HEK293 (cell line): Measurements from ENCODE around the gene RAB3C.

Experiments
- CTCF ChIA-PET: fragments of 350-600 bp; formaldehyde crosslinking; extraction: SDS; loops from one replicate; lab custom pipeline; 2021; ENCODE audit warnings: antibody characterized with exemption; lab: Yijun Ruan, JAX
- POLR2A ChIA-PET: fragments of 300-600 bp; formaldehyde crosslinking; extraction: SDS; loops from one replicate; lab custom pipeline; 2020; ENCODE audit warnings: antibody characterized with exemption, inconsistent platforms; lab: Yijun Ruan, JAX
- H3K27ac ChIP-seq: fragments of 200-500 bp; sonication (Bioruptor generic); 2 replicates; pipeline ENCODE4 v1.5.1; 2014; ENCODE audit warnings: low read depth, low read length, control low read depth, inconsistent platforms; ENCODE audit errors: extremely low read depth
- H3K36me3 ChIP-seq, 2 experiments: fragments of 200-500 bp in 1 of 2; sonication (Bioruptor generic) in 1 of 2; 1 replicate in 1 of 2; 2 replicates in 1 of 2; pipeline ENCODE4 v1.5.1; 2014 to 2017; ENCODE audit warnings: inconsistent platforms in 2 of 2, low read length in 2 of 2; ENCODE audit not compliant: control insufficient read depth in 2 of 2, insufficient read depth in 1 of 2
- H3K4me1 ChIP-seq: fragments of 200-500 bp; sonication (Bioruptor generic); 2 replicates; pipeline ENCODE4 v1.5.1; 2014; ENCODE audit warnings: mild to moderate bottlenecking, low read length, inconsistent platforms; ENCODE audit not compliant: control insufficient read depth, insufficient read depth
- H3K4me3 ChIP-seq: 2 replicates; pipeline ENCODE4 v1.5.1; 2011; ENCODE audit warnings: low read depth, mild to moderate bottlenecking, control low read depth, low read length, moderate library complexity
- H3K9me3 ChIP-seq: fragments of 200-500 bp; sonication (Bioruptor generic); 2 replicates; pipeline ENCODE4 v1.5.1; 2014; ENCODE audit warnings: low read depth, low read length, inconsistent platforms; ENCODE audit not compliant: control insufficient read depth, insufficient read depth
- GLI4 ChIP-seq: fragments of 450-650 bp; formaldehyde crosslinking; IDR thresholded peaks from 2 replicates; pipeline ENCODE4 v1.5.1; 2016; ENCODE audit warnings: missing biosample characterization, missing genetic modification characterization
- GLIS1 ChIP-seq: fragments of 450-650 bp; formaldehyde crosslinking; IDR thresholded peaks from 2 replicates; pipeline ENCODE4 v1.5.1; 2016; ENCODE audit warnings: missing biosample characterization, missing genetic modification characterization
- GLIS2 ChIP-seq: fragments of 450-650 bp; formaldehyde crosslinking; IDR thresholded peaks from 2 replicates; pipeline ENCODE4 v1.5.1; 2016; ENCODE audit warnings: missing biosample characterization, missing genetic modification characterization
- HOXA7 ChIP-seq: sonication (generic); formaldehyde crosslinking; IDR thresholded peaks from 2 replicates; pipeline ENCODE4 v1.8.1; 2022; ENCODE audit warnings: missing genetic modification reagents, borderline replicate concordance
- KLF16 ChIP-seq: fragments of 450-650 bp; formaldehyde crosslinking; IDR thresholded peaks from 2 replicates; pipeline ENCODE4 v1.5.1; 2017; ENCODE audit warnings: missing biosample characterization, missing genetic modification characterization
- MEIS1 ChIP-seq: sonication (generic); formaldehyde crosslinking; IDR thresholded peaks from 2 replicates; pipeline ENCODE4 v1.8.1; 2022; ENCODE audit warnings: missing genetic modification reagents, mild to moderate bottlenecking, borderline replicate concordance
- RBAK ChIP-seq: fragments of 450-650 bp; formaldehyde crosslinking; IDR thresholded peaks from 2 replicates; pipeline ENCODE4 v1.5.1; 2016; ENCODE audit warnings: missing biosample characterization, missing genetic modification characterization
- TCF7L2 ChIP-seq: IDR thresholded peaks from 2 replicates; pipeline ENCODE4 v1.6.1; 2011; ENCODE audit warnings: low read depth, mild to moderate bottlenecking, inconsistent platforms, low read length, moderate library complexity, borderline replicate concordance
- TRIM28 ChIP-seq: IDR thresholded peaks from 2 replicates; pipeline ENCODE4 v1.6.1; 2011; ENCODE audit warnings: low read length, control low read depth, borderline replicate concordance
- YY2 ChIP-seq: fragments of 450-650 bp; formaldehyde crosslinking; IDR thresholded peaks from 2 replicates; pipeline ENCODE4 v1.5.1; 2016; ENCODE audit warnings: missing biosample characterization, missing genetic modification characterization
- ZBTB17 ChIP-seq: fragments of 450-650 bp; formaldehyde crosslinking; IDR thresholded peaks from 2 replicates; pipeline ENCODE4 v1.5.1; 2016; ENCODE audit warnings: missing biosample characterization, missing genetic modification characterization
- ZBTB20 ChIP-seq: fragments of 450-650 bp; formaldehyde crosslinking; IDR thresholded peaks from 2 replicates; pipeline ENCODE4 v1.5.1; 2016; ENCODE audit warnings: missing biosample characterization, missing genetic modification characterization
- ZFP69B ChIP-seq: fragments of 450-650 bp; formaldehyde crosslinking; IDR thresholded peaks from 2 replicates; pipeline ENCODE4 v1.5.1; 2016; ENCODE audit warnings: missing biosample characterization, missing genetic modification characterization
- ZNF138 ChIP-seq: fragments of 450-650 bp; formaldehyde crosslinking; IDR thresholded peaks from 2 replicates; pipeline ENCODE4 v1.5.1; 2016; ENCODE audit warnings: missing biosample characterization, missing genetic modification characterization, borderline replicate concordance
- ZNF140 ChIP-seq: fragments of 450-650 bp; formaldehyde crosslinking; IDR thresholded peaks from 2 replicates; pipeline ENCODE4 v1.5.1; 2016; ENCODE audit warnings: missing biosample characterization, missing genetic modification characterization
- ZNF16 ChIP-seq: fragments of 450-650 bp; formaldehyde crosslinking; IDR thresholded peaks from 2 replicates; pipeline ENCODE4 v1.5.1; 2016; ENCODE audit warnings: low read depth, missing biosample characterization, missing genetic modification characterization
- ZNF19 ChIP-seq: fragments of 450-650 bp; formaldehyde crosslinking; IDR thresholded peaks from 2 replicates; pipeline ENCODE4; 2016; ENCODE audit warnings: missing biosample characterization, missing genetic modification characterization, low read depth
- ZNF211 ChIP-seq: fragments of 450-650 bp; formaldehyde crosslinking; IDR thresholded peaks from 2 replicates; pipeline ENCODE4 v1.5.1; 2016; ENCODE audit warnings: low read depth, missing biosample characterization, missing genetic modification characterization
- ZNF221 ChIP-seq: fragments of 450-650 bp; formaldehyde crosslinking; IDR thresholded peaks from 2 replicates; pipeline ENCODE4 v1.5.1; 2017; ENCODE audit warnings: missing biosample characterization, missing genetic modification characterization, borderline replicate concordance
- ZNF24 ChIP-seq: fragments of 450-650 bp; formaldehyde crosslinking; IDR thresholded peaks from 2 replicates; pipeline ENCODE4 v1.5.1; 2016; ENCODE audit warnings: missing biosample characterization, missing genetic modification characterization
- ZNF335 ChIP-seq: fragments of 450-650 bp; formaldehyde crosslinking; conservative IDR thresholded peaks from 2 replicates; pipeline ENCODE4 v1.5.1; 2016; ENCODE audit warnings: missing biosample characterization, missing genetic modification characterization
- ZNF341 ChIP-seq: fragments of 450-650 bp; formaldehyde crosslinking; IDR thresholded peaks from 2 replicates; pipeline ENCODE4; 2016; ENCODE audit warnings: low read depth, missing biosample characterization, missing genetic modification characterization
- ZNF391 ChIP-seq: fragments of 450-650 bp; formaldehyde crosslinking; IDR thresholded peaks from 2 replicates; pipeline ENCODE4 v1.5.1; 2016; ENCODE audit warnings: low read depth, missing biosample characterization, missing genetic modification characterization, borderline replicate concordance
- ZNF394 ChIP-seq: fragments of 450-650 bp; formaldehyde crosslinking; IDR thresholded peaks from 2 replicates; pipeline ENCODE4 v1.5.1; 2016; ENCODE audit warnings: missing biosample characterization, missing genetic modification characterization, mild to moderate bottlenecking, moderate library complexity, borderline replicate concordance
- ZNF48 ChIP-seq: fragments of 450-650 bp; formaldehyde crosslinking; IDR thresholded peaks from 2 replicates; pipeline ENCODE4 v1.5.1; 2016; ENCODE audit warnings: missing biosample characterization, missing genetic modification characterization
- ZNF514 ChIP-seq: fragments of 450-650 bp; formaldehyde crosslinking; IDR thresholded peaks from 2 replicates; pipeline ENCODE4 v1.5.1; 2016; ENCODE audit warnings: missing biosample characterization, missing genetic modification characterization
- ZNF548 ChIP-seq: fragments of 450-650 bp; formaldehyde crosslinking; IDR thresholded peaks from 2 replicates; pipeline ENCODE4 v1.5.1; 2016; ENCODE audit warnings: missing biosample characterization, missing genetic modification characterization
- ZNF571 ChIP-seq: fragments of 450-650 bp; formaldehyde crosslinking; IDR thresholded peaks from 2 replicates; pipeline ENCODE4 v1.5.0; 2017; ENCODE audit warnings: missing biosample characterization, missing genetic modification characterization
- ZNF623 ChIP-seq: fragments of 450-650 bp; formaldehyde crosslinking; IDR thresholded peaks from 2 replicates; pipeline ENCODE4 v1.5.1; 2016; ENCODE audit warnings: missing biosample characterization, missing genetic modification characterization
- ZNF660 ChIP-seq: fragments of 450-650 bp; IDR thresholded peaks from 2 replicates; pipeline ENCODE4 v1.5.1; 2018; ENCODE audit warnings: missing biosample characterization, mild to moderate bottlenecking, missing genetic modification characterization
- ZNF707 ChIP-seq: fragments of 450-650 bp; formaldehyde crosslinking; IDR thresholded peaks from 2 replicates; pipeline ENCODE4 v1.5.1; 2016; ENCODE audit warnings: missing biosample characterization, missing genetic modification characterization
- TF ChIP-seq, protein P1 (sequence below): fragments of 450-650 bp; formaldehyde crosslinking; IDR thresholded peaks from 2 replicates; pipeline ENCODE4 v1.5.1; 2016; ENCODE audit warnings: missing biosample characterization, missing genetic modification characterization
- TF ChIP-seq, protein P2 (sequence below): fragments of 450-650 bp; formaldehyde crosslinking; conservative IDR thresholded peaks from 2 replicates; pipeline ENCODE4 v1.5.1; 2016; ENCODE audit warnings: low read depth, missing biosample characterization, missing genetic modification characterization

Gene RAB3C

DNA sequence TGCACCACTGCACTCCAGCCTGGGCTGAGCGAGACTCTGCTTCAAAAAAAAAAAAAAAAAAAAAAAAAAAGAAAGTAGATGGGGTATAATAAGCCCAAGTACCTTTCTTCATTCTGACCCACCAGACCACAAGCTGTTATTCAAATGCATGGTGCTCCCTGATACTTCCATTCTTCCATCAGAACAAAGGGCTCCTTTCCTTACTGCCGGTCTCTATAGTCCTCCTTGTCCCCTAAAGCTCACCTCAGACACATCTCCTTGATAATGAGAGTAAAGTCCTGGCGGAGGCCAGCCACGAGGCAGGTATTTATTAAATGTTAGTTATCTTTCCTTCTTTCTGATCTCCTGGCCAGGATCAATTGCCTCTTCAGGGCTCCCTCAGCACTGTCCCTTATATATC is 162.5 kb downstream of the RAB3C start:
- POLR2A ChIA-PET: no interaction called here
- no peak for TF ChIP-seq RBAK (tag by site-specific recombination)
- no peak for TF ChIP-seq GLIS2 (tag by site-specific recombination)
- no peak for TF ChIP-seq ZNF660 (tag by site-specific recombination)
- no peak for TF ChIP-seq MEIS1 (CRISPR knock-in tag)
- TF ChIP-seq GLI4 (tag by site-specific recombination): no peak
- TF ChIP-seq ZBTB17: no peak
- no peak for TF ChIP-seq ZNF391 (tag by site-specific recombination)
- TF ChIP-seq ZNF623: no peak
- TF ChIP-seq ZNF211 (tag by site-specific recombination): no peak
- TF ChIP-seq KLF16 (tag by site-specific recombination): no peak
- TF ChIP-seq HOXA7 (CRISPR knock-in tag): no peak
- TF ChIP-seq ZNF548 (tag by site-specific recombination): no peak
- TF ChIP-seq YY2 (tag by site-specific recombination): no peak
- no peak for TF ChIP-seq ZNF19 (tag by site-specific recombination)
- no peak for TF ChIP-seq ZNF341
- no peak for TF ChIP-seq ZBTB20 (tag by site-specific recombination)

DNA sequence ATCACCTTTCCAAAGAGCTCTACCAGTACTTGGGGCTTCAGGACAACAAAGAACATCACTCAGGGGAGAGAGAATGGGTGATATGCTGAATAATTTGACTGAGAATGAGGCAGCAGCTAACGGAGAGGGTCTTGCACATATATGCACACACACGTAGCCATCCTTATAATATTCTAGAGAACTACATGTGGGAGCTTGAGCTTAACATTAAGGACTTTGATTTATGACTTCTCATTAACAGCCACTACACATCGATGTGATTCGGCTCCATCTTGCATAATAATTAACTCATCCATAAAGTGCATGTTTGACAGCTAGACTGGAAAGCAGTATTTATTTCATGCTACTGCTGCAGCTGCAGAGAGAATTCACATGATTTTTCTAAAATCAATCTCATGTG is 163.4 kb downstream of the RAB3C start:
- POLR2A ChIA-PET: no interaction called here
- TF ChIP-seq GLIS1 (no peak), TRIM28 (no peak), ZNF16 (tag by site-specific recombination) (no peak), GLIS2 (tag by site-specific recombination) (no peak), ZNF514 (tag by site-specific recombination) (no peak), KLF16 (tag by site-specific recombination) (no peak), ZNF48 (tag by site-specific recombination) (no peak), ZNF24 (tag by site-specific recombination) (no peak), ZNF571 (tag by site-specific recombination) (no peak), ZFP69B (no peak), ZNF140 (tag by site-specific recombination) (no peak), TCF7L2 (no peak), ZNF138 (tag by site-specific recombination) (no peak), ZNF335 (tag by site-specific recombination) (no peak), ZNF394 (tag by site-specific recombination) (no peak), ZNF707 (tag by site-specific recombination) (no peak), ZNF221 (tag by site-specific recombination) (no peak)
- TF ChIP-seq, protein P1, sequence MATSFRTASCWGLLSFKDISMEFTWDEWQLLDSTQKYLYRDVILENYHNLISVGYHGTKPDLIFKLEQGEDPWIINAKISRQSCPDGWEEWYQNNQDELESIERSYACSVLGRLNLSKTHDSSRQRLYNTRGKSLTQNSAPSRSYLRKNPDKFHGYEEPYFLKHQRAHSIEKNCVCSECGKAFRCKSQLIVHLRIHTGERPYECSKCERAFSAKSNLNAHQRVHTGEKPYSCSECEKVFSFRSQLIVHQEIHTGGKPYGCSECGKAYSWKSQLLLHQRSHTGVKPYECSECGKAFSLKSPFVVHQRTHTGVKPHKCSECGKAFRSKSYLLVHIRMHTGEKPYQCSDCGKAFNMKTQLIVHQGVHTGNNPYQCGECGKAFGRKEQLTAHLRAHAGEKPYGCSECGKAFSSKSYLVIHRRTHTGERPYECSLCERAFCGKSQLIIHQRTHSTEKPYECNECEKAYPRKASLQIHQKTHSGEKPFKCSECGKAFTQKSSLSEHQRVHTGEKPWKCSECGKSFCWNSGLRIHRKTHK (tag by site-specific recombination): no peak
- TF ChIP-seq, protein P2, sequence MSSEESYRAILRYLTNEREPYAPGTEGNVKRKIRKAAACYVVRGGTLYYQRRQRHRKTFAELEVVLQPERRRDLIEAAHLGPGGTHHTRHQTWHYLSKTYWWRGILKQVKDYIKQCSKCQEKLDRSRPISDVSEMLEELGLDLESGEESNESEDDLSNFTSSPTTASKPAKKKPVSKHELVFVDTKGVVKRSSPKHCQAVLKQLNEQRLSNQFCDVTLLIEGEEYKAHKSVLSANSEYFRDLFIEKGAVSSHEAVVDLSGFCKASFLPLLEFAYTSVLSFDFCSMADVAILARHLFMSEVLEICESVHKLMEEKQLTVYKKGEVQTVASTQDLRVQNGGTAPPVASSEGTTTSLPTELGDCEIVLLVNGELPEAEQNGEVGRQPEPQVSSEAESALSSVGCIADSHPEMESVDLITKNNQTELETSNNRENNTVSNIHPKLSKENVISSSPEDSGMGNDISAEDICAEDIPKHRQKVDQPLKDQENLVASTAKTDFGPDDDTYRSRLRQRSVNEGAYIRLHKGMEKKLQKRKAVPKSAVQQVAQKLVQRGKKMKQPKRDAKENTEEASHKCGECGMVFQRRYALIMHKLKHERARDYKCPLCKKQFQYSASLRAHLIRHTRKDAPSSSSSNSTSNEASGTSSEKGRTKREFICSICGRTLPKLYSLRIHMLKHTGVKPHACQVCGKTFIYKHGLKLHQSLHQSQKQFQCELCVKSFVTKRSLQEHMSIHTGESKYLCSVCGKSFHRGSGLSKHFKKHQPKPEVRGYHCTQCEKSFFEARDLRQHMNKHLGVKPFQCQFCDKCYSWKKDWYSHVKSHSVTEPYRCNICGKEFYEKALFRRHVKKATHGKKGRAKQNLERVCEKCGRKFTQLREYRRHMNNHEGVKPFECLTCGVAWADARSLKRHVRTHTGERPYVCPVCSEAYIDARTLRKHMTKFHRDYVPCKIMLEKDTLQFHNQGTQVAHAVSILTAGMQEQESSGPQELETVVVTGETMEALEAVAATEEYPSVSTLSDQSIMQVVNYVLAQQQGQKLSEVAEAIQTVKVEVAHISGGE (tag by site-specific recombination): no peak

More for the DNA sequence above, 162.5 kb downstream of the RAB3C start:
- no peak overlapping the region for H3K27ac ChIP-seq
- H3K4me3 ChIP-seq: no peak overlapping the region
- H3K4me1 ChIP-seq: no peaks in the 10 kb centered on the region
- H3K9me3 ChIP-seq: no peaks in the 10 kb centered on the region
- no peaks in the 10 kb centered on the region for H3K36me3 ChIP-seq
- CTCF ChIA-PET: no interaction called here

More for the DNA sequence above, 163.4 kb downstream of the RAB3C start:
- no peak overlapping the region for H3K27ac ChIP-seq
- no peaks in the 10 kb centered on the region for H3K36me3 ChIP-seq
- no peak overlapping the region for H3K4me3 ChIP-seq
- no peaks in the 10 kb centered on the region for H3K4me1 ChIP-seq
- CTCF ChIA-PET: interaction anchor here (0.6 kb wide), 1 partner anchor 166 kb away, joined by 3 read pairs; no protein-coding TSS in a partner anchor
- H3K9me3 ChIP-seq: no peaks in the 10 kb centered on the region
